SIG-M5 treated with dmso at 0.1 percent for 504 hours (cell line): ENCODE results near the gene CST9.
"Not testable (repeated sequence)": the region's sequence is repeated elsewhere in the genome, so short reads cannot be mapped to it uniquely, and the experiment has no call there.

Experiments
- DNase-seq: peaks from one replicate; lab custom pipeline; 2025; ENCODE audit not compliant: unreplicated experiment; lab: John Stamatoyannopoulos, UW

Gene CST9

DNA sequence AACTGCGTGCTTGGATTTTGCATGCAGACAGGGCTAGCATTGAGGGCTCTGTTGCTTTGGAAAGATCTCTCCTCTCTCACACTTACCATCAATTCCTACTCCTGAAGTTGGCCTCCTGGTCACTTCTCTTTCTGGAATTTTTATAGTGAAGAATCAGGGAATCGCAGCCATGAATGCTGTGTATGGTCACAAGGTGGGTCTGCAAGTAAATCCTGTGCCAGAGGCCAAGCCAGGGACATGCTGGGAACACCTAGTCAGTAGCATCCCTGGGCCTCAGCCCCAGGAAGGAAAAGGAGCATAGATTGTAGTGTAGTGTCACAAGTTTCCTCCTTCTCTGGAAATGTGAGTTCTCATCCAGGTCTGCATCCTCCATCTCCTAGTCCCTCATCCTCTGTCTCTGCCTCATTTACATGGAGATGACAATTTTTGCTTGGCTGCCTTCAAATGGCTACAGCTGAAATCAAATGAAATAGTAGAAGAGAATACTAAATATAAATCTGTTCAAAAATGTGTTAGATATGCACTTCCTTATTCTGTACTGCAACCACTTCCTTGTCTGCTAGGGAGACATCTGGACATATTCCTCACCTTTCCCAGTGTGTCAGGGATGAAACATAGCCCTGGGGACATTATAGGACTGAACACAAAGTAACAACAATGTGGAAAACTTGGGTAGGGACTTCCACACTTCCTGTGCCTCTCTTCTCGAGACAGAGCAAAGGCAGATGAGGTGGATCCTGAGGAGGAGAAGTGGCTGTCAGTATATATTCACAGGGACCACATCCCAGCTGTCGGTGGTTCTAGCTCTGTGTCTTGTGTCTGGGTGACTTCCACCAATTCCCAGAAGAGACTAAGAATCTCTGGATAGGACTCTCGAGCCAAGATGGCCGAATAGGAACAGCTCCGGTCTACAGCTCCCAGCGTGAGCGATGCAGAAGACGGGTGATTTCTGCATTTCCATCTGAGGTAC lies 17.0 kb downstream of the CST9 start:
- no peak for DNase-seq

DNA sequence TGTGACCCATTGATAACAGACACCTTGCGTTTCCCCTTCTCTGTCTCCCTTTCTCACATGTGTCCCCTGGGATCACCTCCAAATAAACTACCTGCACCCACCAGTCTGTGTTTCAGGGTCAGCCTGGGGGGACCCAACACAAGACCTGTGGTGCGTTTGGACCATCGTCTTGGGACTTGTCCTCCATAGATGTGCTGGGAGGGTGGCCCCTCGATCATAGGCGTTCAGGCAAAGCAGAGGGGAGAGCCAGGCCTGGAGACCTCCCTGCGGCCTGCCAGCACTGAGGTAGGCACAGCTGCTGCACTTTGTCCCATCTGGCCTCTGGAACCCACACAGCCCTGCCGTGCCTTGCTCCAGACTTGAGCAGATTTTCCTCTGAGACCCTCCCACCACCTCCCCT lies 18.1 kb downstream of the CST9 start:
- DNase-seq: no peak

DNA sequence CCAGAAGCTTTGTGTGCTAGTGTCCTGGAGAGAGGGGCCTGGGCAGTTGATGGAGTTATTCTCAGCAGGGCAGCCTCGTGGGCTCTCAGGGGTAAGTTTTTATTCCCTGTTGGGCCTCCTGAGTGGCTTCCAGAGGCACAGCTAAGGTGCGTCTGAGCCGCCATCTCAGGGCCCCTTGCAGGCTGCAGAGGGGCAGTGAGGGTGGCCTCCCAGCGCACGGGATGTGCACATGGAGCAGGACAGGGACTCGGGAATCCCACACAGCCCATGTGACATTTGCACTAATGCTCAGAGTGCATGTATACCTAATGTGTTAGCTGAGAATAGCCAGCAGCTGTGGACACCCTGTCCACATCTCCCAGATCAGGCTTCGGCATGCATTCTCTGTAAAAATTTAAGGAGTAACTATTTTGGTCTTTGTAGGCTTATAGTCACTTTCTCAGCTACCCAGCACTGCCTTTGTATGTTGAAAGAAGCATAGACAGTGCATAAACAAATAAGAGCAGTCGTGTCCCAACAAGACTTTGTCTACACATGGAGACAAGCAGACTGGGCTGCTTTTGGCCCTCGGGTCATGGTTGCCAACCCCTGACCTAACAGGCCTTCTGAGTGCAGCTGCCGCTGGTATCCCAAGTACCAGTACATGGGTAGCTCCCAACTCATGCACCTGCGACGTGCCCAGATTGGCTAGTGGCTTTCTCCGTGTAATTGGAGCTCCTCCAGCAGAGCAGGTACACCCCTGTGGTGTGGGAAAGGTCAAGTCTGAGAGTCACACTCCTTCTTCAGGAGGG lies 18.8 kb downstream of the CST9 start:
- no peak for DNase-seq

DNA sequence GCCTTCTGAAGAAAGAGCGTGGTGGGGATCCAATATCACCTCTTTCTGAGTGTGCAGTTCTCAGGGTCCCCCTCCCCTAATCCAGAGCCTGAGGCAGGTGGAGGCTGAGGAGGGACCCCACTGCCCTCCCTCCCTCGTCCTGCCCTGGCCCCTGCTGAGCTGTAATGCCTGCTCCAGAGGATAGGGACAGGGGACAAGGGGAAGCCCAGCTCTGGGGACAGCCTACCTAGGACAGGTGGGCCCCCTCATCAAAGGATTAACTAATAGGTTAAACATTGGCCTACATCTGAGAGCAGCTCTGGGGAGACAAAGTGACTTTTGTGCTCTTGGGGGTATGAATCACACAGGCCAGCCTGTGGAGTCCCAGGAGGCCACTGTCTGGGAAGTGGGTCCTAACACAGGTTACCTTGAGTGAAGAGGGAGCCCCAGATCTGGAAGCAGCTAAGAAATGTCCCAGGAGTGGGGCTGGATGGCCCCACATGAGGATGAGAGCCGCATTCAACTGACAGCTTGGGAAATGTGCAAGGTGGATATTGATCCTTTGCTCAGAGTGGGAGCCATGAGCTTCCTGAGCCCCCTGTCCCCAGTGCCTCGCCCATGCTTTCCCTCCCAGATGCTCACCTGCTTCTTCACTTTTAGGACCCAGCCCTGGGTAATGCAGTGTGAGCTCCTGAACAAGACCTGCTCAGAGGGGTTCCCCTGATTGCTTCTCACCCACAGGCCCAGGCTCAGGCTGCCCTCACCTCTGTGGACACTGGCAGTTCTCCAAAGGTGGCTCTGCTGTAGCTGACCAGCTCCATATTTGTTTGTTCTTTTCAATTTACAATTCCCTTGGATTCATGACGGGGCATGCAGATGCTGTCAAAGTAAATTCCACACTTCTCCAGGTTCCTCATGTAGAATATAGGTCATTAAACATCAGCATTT lies 19.6 kb downstream of the CST9 start:
- DNase-seq: no peak

DNA sequence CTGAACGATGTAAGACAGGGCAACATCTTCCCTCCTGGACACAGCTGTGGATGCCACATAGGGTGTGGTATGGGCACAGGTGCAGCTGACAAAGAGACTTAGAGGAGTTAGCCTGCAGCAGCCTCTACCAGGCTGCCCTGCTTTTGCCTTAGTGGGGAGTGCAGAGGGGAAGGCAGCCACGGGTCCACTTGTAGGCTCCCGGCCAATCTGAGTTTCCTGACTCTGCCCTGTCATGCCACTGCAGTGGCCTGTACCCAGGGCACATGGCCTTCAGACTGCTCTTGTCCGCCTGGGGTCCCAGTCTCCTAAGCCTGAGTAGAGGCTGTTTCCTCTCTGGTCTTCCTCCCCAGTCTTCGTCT lies 20.3 kb downstream of the CST9 start:
- DNase-seq: no peak

DNA sequence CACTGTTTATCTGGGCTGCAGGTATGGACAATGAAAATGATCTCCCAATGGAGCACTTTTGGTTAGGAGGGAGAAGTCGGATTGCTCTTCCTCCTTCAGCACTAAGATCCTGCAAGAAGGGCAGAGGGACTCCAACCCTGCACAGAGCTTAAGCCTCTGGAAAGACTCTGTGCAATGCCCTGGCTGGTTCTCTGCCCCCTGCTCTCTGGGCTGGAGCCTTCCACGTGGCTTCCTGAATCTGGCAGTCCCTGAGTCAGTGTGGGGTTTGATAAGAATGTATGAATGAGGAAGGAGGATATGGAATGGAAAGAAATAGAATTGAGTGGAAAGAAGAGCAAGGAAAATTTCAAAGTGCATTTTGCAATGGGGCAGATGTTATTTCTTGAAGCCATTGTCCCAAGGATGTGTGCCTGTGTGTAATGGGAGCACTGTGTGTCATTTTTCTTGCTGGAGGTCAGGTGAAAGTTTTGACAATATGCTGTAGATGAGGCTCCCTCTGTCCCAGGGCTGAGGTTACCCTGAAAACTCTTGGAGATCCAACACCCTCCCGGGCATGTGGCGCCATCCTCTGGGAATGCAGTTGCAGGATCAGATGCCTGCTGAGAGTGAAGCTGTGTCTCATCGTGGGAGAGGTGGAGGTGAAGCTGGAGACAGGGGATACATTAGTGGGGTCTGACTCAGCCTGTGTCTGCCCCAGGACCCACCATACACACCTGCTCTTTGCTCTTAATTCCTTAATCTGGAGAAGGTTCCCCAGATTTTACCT lies 21.1 kb downstream of the CST9 start:
- no peak for DNase-seq

DNA sequence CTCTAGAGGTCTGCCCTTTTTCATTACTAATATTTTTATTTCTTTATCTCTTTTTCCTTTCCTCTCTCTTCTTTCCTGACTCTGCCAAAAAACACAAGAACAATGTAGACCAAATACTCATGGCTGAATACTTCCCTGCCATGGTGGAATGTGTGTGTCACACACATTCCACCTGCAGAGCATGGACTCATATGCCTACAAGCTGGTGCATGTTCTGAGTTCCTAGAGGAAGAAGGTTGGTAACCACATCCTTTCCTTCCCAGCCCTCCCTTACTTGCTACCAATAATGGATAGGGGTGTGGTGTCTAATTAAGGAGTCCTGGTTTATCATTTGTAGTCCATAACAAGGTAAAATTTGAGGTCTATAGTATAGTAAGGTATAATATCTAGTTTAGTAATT lies 22.2 kb downstream of the CST9 start:
- DNase-seq: no peak

DNA sequence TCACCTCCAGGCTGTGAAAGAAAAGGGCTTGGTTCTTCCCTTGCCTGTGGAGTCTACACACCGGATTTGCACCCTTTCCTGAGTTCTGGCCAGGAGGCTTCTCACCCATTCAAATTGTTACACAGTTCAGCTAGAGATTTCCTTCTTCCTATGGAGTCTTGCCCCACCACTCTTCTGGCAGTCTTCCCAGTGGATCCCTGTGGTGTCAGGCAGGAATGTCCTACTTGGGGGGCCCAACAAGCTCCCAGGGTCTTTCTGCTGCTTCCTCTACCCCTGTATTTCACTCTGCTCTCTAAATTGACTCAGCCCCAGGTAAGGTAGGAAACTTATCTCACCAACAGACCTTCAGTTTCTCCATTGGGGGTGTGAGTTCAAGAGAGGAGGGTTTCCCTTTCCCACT lies 23.4 kb downstream of the CST9 start:
- DNase-seq: no peak

DNA sequence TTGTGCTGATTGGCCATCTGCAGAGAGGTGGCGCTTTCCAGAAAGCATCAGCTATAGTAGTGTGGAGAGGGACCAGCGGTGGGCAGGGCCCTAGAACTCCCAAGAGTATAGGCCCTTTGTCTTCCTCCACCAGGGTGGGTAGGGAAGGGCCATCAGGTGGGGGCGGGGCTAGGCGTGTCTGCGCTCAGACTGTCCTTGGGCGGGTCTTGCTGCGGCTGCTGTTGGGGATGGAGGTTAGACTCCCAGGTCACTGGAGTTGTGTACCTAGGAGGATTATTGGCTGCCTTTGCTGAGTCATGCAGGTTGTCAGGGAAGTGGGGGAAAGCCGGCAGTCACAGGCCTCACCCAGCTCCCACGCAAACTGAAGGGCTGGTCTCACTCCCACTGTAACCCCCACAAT lies 23.9 kb downstream of the CST9 start:
- DNase-seq: not testable (repeated sequence)

DNA sequence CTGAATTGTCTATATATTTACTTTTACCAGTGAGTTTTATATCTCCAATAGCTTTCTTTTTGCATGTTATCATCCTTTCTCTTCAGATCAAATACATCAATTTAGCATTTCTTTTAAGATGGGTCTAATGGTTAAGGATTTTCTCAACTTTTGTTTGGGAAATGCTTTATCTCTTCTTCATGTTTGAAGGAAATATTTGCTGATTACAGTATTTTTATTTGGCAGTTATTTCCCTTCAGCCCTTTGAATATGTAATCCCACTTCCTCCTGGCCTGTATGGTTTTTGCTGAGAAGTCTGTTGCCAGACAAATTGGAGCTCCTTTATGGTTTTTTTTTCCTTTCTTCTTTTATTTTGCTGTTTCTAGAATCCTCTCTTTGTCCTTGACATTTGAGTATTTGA lies 30.7 kb downstream of the CST9 start:
- DNase-seq: no peak

DNA sequence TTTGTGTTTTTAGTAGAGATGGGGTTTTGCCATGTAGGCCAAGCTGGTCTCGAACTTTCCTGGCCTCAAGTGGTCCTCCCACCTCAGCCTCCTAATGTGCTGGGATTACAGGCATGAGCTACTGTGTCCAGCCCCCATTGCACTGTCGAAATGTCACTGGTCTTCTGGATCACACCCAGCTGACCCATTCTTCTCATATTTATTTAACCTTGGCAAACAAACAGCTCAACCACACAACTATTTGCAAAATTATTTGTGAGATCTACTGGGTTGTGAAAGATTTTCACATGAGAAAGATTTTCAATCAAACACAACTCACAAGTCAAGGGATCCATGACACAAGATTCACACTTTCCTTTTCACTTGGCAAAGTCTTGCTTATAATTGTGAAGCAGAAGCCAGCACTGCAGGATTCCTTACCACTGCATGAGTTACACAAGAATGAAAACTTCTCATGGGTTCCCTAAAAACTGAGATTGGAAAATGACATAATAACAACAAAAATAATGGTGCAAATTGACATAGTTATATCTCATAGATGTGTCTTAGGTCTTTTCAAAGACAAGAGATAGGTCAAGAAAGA lies 35.4 kb downstream of the CST9 start:
- no peak for DNase-seq

DNA sequence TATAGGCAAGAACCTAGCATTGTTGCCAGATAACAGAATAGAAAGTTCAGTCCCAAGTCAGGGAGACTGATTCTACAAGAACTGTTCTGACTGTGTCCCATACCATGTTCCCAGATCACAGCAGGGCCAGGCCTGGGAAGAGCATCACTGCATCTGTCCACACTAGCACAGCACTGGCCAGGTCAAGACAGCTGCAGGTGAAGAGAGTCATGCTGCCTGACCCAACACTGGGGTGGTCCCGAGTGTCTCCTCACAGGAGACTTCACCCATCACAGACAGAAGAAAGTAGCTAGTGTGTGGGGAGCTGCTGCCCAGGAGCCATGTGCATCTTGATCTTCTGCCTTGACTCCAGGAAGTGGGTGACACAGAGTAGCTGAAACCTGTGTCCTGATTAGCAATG lies 36.1 kb downstream of the CST9 start:
- DNase-seq: no peak

DNA sequence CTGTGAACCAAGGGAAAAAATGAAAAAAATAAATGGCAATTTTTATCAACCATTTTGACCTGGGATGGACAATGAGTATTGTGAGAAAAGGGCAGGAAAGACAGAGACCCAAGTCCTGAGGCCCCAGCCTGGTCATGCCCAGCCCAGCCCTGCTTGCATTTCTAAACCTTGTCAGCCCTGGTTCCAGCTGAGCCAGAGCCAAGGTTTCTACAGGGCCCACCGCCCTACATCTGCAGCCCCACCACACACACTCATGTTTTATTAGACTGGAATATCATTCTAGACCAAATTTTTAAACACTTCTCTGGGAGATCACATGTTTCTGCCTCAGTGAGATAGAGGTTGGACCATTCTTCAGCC lies 36.8 kb downstream of the CST9 start:
- no peak for DNase-seq

DNA sequence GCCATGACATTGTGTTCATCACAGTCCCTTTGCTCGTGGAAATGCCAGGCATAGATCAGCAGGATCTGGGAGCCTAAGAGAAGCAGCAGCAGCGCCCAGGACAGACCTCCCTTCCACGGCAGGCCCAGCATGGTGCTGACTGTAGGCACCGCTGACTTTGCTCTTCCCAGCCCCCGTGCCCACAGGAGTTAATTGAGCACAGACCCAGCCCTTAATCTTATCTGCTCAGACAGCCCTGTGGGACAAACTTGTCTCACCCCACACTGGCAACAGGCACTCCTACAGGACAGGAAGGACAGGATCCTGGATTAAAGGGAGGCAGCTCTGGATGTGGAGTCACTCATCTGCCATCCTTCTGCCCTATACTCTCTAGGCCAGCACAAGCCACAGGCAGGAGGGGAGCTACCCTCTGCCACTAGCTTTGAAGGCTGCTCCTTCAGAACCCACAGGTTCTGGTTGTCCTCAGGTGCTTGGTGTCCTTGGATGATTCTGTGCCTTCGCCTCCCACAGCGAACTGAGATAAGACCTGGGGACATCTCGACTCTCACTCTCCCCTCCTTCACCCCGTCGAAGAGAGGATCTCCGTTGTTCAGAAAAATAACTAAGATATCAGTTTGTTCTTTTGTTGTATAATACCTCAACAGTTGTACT lies 37.3 kb downstream of the CST9 start, which contains the start of gene CST9L:
Gene CST9L (minus strand): TSS at position 165 of the 651 bp plus-strand sequence. CDS start 34 bp downstream, at position 131.
- no peak for DNase-seq

DNA sequence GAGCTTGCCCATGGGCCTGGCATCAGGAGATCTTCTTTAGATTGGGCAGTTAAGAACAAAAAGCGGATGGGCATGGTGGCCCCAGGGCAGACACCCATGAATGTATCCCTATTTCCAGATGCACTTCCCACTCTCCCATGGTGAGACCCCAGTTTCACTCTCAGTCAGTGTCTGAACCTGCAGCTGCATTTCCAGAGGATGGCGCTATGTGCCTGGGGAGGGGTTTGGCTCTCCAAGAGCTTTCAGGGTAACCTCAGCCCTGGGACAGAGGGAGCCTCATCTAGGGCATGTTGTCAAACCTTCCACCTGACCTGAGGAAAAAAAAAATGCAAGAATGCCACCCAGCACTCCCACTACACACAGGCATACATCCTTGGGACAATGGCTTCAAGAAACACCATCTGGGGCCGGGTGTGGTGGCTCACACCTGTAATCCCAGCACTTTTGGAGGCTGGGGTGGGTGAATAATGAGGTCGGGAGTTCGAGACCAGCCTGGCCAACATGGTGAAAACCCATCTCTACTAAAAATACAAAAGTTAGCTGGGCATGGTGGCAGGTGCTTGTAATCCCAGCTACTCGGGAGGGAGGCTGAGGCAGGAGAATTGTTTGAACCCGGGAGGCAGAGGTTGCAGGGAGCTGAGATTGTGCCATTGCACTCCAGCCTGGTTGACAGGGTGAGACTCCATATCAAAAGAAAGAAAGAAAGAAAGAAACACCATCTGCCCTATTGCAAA lies 39.4 kb downstream of the CST9 start:
- DNase-seq: no peak

DNA sequence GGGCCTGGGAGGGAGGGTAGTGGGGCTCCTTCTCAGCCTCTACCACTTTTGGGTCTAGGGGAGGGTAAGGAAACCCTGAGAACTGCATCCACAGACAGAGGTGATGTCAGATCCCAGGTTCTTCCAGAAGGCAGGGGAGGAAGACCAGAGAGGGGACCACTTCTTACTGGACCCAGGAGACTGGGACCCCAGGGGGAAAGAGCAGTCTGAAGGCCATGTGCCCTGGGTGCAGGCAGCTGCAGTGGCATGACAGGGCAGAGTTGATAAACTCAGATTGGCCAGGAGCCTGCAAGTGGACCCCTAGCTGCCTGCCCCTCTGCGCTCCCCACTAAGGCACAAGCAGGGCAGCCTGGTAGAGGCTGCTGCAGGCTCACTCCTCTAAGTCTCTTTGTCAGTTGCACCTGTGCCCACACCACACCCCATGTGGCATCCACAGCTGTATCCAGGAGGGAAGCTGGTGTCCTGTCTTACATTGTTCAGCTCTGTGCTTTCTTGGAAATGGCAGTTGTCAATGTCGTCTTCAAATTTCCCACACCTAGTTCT lies 40.1 kb downstream of the CST9 start:
- DNase-seq: no peak

DNA sequence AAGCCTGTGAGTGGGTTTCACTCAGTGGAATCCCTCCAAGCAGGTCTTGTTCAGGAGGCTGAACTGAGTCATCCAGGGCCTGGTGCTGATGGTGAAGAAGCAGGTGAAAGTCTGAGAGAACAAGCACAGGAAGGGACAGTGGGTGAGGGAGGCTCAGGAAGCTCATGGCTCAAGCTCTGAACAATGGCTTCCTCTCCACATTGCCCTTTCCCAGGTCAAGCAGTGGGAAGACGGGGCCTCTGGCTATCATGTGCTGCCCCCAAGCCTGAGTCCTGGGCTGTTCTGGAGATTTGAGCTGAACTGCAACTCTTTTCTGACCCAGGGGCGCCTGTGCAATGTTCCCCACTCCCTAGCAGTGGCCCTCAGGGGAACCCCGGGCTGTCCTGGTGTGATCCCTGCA lies 40.8 kb downstream of the CST9 start:
- DNase-seq: no peak

DNA sequence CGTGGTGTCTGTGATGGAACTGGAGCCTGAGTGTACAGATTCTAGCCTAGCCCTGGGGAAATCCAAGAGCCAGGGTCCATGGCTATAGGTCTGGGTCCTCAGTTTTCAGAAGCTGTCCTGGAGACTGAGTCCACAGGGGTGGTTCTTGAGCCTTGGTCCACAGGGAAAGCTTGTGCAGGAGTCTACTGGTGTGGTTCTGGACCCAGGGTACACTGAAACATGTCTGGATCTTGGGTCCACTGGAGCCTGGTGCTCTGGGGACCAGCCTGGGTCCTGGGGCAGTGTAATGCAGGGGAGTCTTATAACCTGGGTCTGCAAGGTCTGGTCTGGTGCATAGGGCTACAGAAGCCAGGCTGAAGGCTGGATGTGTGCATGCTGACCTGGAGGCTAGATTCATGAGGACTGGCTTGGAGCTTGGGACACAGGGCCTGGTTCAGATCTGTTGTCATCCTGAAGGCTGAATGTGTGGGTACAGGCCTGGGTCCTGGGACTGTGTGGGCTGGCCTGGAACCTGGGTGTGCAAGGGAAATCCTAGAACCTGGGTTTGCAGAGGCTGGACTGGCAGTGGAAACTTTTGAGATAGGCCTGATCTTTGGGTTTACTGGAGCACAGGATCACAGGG lies 42.9 kb downstream of the CST9 start:
- no peak for DNase-seq
